ENCODE measurements around the gene HOMER1.

GRCh38 chr5:79517601-79518000 lies 3.7 kb upstream of the HOMER1 start:
- no peak for TF ChIP-seq CTCF (conservative IDR thresholded peaks at IDR 0.05; ENCODE audit: low read depth, low read length)
- no peak for TF ChIP-seq CEBPB (IDR thresholded peaks at IDR 0.05; ENCODE audit: low read depth, low read length)
- no peak for TF ChIP-seq POLR2A (IDR thresholded peaks at IDR 0.05; ENCODE audit: low read depth, low read length)
- TF ChIP-seq USF2 (IDR thresholded peaks at IDR 0.05; ENCODE audit: low read depth, low read length) = no peak
- no peak for TF ChIP-seq SMC3 (IDR thresholded peaks at IDR 0.05; ENCODE audit: low read depth, low read length)
- no peak for TF ChIP-seq RCOR1 (IDR thresholded peaks at IDR 0.05; ENCODE audit: insufficient replicate concordance, low read length)
